Measurements from ENCODE around the gene SPDYE16. TPM values are rescaled to one million over a fixed set of nuclear protein-coding genes. Genes with fewer than 3 reads are reported as not detected.
A peak's percentile ranks its signal among the peaks of the same experiment; 100 is the strongest.
"Not testable (repeated sequence)": the region's sequence is repeated elsewhere in the genome, so short reads cannot be mapped to it uniquely, and the experiment has no call there.

The SPDYE16 gene
- total RNA-seq, 3 donors from 2014 or later: 0.20 to 0.51 TPM; not detected in 1

- H3K4me3 ChIP-seq; ATAC-seq; H3K36me3 ChIP-seq (ENCODE audit: low read depth); H3K9me3 ChIP-seq; DNase-seq; intact Hi-C loops (cut with DNase I, micrococcal nuclease): not testable (repeated sequence)
- peaks cover 15% of the 10 kb centered on the region for H3K4me1 ChIP-seq (ENCODE audit: low read depth)
Observed at GRCh38 chr7:76567753-76568152, 24.7 kb upstream of the SPDYE16 start.

DNA sequence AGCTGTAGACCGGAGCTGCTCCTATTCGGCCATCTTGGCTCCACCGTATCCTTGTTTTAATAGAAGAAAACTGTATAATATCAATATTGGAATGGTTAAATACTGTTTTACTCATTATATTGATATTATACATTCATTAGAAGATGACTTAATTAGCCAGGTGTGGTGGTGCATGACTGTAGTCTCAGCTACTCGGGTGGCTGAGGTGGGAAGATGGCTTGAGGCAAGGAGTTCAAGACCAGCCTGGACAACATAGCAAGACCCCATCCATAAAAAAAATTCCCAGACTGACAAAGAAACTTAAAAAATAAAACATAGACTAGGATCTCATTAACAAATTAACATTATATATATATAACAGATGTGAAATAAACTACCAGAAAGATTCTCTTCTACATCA, 24.2 kb upstream of the SPDYE16 start:
- peaks cover 15% of the 10 kb centered on the region for H3K4me1 ChIP-seq (ENCODE audit: low read depth)
- H3K4me3 ChIP-seq; H3K9me3 ChIP-seq; DNase-seq; intact Hi-C loops (cut with DNase I, micrococcal nuclease); H3K36me3 ChIP-seq (ENCODE audit: low read depth); ATAC-seq: not testable (repeated sequence)

DNA sequence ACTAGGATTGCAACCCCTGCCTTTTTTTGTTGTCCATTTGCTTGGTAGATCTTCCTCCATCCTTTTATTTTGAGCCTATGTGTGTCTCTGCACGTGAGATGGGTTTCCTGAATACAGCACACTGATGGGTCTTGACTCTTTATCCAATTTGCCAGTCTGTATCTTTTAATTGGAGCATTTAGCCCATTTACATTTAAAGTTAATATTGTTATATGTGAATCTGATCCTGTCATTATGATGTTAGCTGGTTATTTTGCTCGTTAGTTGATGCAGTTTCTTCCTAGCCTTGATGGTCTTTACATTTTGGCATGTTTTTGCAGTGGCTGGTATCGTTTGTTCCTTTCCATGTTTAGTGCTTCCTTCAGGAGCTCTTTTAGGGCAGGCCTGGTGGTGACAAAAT, 21.9 kb upstream of the SPDYE16 start:
- H3K9me3 ChIP-seq; ATAC-seq; H3K4me1 ChIP-seq (ENCODE audit: low read depth); intact Hi-C loops (cut with DNase I, micrococcal nuclease); H3K4me3 ChIP-seq; H3K36me3 ChIP-seq (ENCODE audit: low read depth); DNase-seq: not testable (repeated sequence)

DNA sequence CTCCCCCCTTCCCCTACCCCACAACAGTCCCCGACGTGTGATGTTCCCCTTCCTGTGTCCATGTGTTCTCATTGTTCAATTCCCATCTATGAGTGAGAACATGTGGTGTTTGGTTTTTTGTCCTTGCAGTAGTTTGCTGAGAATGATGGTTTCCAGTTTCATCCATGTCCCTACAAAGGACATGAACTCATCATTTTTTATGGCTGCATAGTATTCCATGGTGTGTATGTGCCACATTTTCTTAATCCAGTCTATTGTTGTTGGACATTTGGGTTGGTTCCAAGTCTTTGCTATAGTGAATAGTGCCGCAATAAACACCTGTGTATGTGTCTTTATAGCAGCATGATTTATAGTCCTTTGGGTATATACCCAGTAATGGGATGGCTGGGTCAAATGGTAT, 18.2 kb upstream of the SPDYE16 start:
- DNase-seq; H3K36me3 ChIP-seq (ENCODE audit: low read depth); H3K4me1 ChIP-seq (ENCODE audit: low read depth); H3K9me3 ChIP-seq; H3K4me3 ChIP-seq; intact Hi-C loops (cut with DNase I, micrococcal nuclease); ATAC-seq: not testable (repeated sequence)

DNA sequence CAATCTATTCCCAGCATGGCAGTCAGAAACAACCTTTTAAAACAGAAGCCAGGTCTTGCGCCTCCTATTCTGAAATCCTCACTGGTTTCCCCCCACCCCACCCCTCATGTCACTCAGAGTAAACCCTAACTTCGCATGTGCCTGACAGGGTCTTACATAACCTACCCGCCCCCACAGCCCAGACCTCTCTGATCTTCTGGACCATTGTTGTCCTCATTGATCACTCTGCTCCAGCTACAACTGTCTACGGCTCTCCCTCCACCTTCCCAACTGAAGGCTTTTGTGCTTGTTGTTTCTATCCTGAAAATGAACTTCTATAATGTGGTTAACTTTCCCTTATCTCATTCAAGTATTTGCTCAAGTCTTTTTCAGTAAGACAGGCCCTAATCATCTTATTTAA, 17.1 kb upstream of the SPDYE16 start:
- intact Hi-C loops (cut with DNase I, micrococcal nuclease); ATAC-seq; H3K36me3 ChIP-seq (ENCODE audit: low read depth); H3K9me3 ChIP-seq; H3K4me1 ChIP-seq (ENCODE audit: low read depth); DNase-seq; H3K4me3 ChIP-seq: not testable (repeated sequence)

- ATAC-seq; DNase-seq; intact Hi-C loops (cut with DNase I, micrococcal nuclease); H3K4me1 ChIP-seq (ENCODE audit: low read depth); H3K36me3 ChIP-seq (ENCODE audit: low read depth); H3K4me3 ChIP-seq; H3K9me3 ChIP-seq: not testable (repeated sequence)
Observed at GRCh38 chr7:76559685-76560084, 16.6 kb upstream of the SPDYE16 start.

- ATAC-seq; DNase-seq; intact Hi-C loops (cut with DNase I, micrococcal nuclease); H3K4me1 ChIP-seq (ENCODE audit: low read depth); H3K4me3 ChIP-seq; H3K9me3 ChIP-seq; H3K36me3 ChIP-seq (ENCODE audit: low read depth): not testable (repeated sequence)
Observed at GRCh38 chr7:76551992-76552391, 8.9 kb upstream of the SPDYE16 start.

DNA sequence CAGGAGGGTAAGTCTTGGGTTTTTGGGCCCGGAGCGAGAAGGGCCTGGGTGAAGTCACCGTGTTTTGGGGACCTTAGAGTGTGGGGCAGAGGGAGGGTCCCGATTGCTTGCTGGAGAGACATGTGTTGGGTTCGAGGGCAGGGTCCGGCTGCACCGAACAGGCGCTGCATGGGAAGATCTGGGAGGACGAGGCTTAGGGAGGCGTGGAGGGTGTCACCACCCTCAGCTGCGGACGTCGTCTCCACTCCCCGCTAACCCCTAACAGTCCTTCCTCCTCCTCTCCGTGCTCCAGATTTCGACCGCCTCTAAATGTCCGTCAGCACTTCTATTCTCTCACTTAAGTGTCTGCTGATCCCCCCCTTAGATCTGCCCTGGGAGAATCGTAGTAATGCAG, 6.8 kb upstream of the SPDYE16 start:
- DNase-seq (peak in 2 of 3 donors; percentile 20 to 57), ATAC-seq (peak; percentile 24)
- H3K4me1 ChIP-seq (ENCODE audit: low read depth); H3K36me3 ChIP-seq (ENCODE audit: low read depth); H3K9me3 ChIP-seq; intact Hi-C loops (cut with DNase I, micrococcal nuclease): not testable (repeated sequence)
- H3K4me3 ChIP-seq: peak overlapping the region; percentile 91

- H3K4me1 ChIP-seq (ENCODE audit: low read depth); H3K9me3 ChIP-seq; intact Hi-C loops (cut with DNase I, micrococcal nuclease); H3K36me3 ChIP-seq (ENCODE audit: low read depth): not testable (repeated sequence)
- peak overlapping the region; percentile 91 for H3K4me3 ChIP-seq
- DNase-seq (peak; percentile 88 to 94 (median 89)), ATAC-seq (peak; percentile 100)
Observed at GRCh38 chr7:76549025-76549854, 6.1 kb upstream of the SPDYE16 start.

GRCh38 chr7:76531643-76532042, 11.5 kb downstream of the SPDYE16 start:
- DNase-seq; H3K4me3 ChIP-seq; H3K36me3 ChIP-seq (ENCODE audit: low read depth); H3K4me1 ChIP-seq (ENCODE audit: low read depth); H3K9me3 ChIP-seq; ATAC-seq; intact Hi-C loops (cut with DNase I, micrococcal nuclease): not testable (repeated sequence)

- intact Hi-C loops (cut with DNase I, micrococcal nuclease); DNase-seq; ATAC-seq: not testable (repeated sequence)
Observed at GRCh38 chr7:76526183-76526582, 16.9 kb downstream of the SPDYE16 start.

DNA sequence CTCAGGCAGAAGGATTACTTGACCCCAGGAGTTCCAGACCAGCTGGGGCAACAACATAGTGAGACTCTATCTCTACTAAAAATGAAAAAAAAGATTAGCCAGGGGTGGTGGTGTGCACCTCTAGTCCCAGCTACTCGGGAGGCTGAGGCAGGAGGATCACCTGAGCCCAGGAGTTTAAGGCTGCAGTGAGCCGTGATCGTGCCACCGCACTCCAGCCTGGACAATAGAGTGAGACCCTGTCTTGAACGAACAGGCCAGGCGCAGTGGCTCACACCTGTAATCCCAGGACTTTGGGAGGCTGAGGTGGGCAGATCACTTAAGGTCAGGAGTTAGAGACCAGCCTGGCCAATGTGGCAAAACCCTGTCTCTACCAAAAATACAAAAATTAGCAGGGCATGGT, 26.2 kb downstream of the SPDYE16 start:
- intact Hi-C loops (cut with DNase I, micrococcal nuclease); DNase-seq; ATAC-seq; H3K4me1 ChIP-seq (ENCODE audit: low read depth); H3K4me3 ChIP-seq; H3K9me3 ChIP-seq; H3K36me3 ChIP-seq (ENCODE audit: low read depth): not testable (repeated sequence)

More at GRCh38 chr7:76526183-76526582, 16.9 kb downstream of the SPDYE16 start:
- not testable (repeated sequence) for H3K36me3 ChIP-seq (ENCODE audit: low read depth); H3K4me1 ChIP-seq (ENCODE audit: low read depth); H3K9me3 ChIP-seq; H3K4me3 ChIP-seq

Measured in mucosa of descending colon (tissue), 3 donors.